ENCODE results near the gene TNS1.
A peak's percentile ranks its signal among the peaks of the same experiment; 100 is the strongest.
"Not testable (repeated sequence)": the region's sequence is repeated elsewhere in the genome, so short reads cannot be mapped to it uniquely, and the experiment has no call there.

TNS1 gene

GRCh38 chr2:218002845-218003180, at the start of gene TNS1:
TNS1 (minus strand) TSS chr2:218002995; CDS start chr2:218002872, 123 bp downstream.
- no peak for DNase-seq

DNA sequence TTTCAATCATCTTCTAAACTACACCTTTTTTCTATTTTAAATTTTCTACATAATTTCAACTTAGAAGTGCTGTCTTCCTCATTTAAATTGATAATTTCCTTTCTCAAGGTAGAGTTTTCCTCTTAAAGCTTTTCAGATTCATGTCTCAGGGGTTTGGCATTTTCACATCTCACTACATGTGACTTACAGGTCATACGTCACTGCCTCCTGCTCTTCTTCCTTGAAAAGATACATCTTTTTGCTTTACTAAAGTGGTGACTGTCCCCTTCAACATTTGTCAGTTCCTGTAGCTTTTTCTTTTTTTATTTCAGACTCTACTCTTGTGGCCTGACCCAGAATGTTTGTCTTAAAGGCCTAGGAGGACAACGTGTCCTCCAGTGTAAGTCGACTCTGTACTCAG, 49.1 kb upstream of the TNS1 start:
- DNase-seq = no peak

- no peak for DNase-seq
Measured at GRCh38 chr2:218047536-218048225, 44.9 kb upstream of the TNS1 start.

GRCh38 chr2:218046238-218046637, 43.4 kb upstream of the TNS1 start:
- no peak for DNase-seq

DNA sequence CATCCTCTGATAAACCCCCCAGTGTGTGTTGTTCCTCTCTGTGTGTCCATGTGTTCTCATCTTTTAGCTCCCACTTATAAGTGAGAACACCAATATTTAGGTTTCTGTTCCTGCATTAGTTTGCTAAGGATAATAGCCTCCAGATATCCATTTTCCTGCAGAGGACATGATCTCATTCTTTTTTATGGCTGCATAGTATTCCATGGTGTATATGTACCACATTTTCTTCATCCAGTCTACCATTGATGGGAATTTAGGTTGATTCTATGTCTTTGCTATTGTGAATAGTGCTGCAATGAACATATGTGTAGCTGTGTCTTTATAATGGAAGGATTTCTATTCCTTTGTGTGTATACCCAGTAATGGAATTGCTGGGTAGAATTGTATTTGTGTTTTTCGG, 41.8 kb upstream of the TNS1 start:
- not testable (repeated sequence) for DNase-seq

GRCh38 chr2:218043701-218044109, 40.9 kb upstream of the TNS1 start:
- DNase-seq = no peak

DNA sequence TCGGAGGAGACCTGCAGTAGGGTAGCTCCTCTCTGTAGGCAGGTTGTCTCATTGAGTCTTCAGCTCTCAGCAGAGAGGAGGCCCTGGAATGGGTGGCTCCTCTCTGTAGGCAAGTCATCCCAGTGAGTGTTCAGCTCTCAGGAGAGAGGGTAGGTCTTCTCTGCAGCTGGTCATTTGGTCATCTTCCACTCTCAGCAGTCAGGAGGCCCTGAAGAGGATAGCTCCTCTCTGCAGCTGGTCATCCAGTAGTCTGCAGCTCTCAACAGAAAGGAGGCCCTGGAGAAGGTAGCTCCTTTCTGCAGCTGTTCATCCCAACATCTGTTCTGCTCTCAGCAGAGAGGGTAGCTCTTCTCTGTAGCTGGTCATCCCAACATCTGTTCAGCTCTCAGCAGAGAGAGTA, 40.3 kb upstream of the TNS1 start:
- DNase-seq = no peak

- no peak for DNase-seq
Measured at GRCh38 chr2:218041302-218042168, 38.7 kb upstream of the TNS1 start.

DNA sequence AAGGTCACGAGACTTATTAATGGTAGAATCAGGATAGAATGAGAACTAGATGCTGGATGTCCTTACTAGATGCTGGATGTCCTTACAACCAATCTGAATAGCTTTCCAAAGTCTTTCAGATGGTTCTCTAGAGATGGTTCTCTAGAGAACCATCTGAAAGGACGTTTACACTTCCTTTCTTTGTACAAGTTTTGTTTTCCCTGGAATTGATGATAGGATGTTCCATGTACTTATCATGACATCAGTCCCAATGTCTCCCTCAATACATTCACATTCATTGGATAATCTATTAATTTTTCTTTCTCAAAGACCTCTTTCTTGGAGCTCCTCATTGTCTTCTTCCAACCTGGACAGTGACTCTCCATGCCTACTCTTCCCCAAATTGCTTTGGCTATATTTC, 38.1 kb upstream of the TNS1 start:
- no peak for DNase-seq

GRCh38 chr2:218039171-218039570, 36.4 kb upstream of the TNS1 start:
- no peak for DNase-seq

DNA sequence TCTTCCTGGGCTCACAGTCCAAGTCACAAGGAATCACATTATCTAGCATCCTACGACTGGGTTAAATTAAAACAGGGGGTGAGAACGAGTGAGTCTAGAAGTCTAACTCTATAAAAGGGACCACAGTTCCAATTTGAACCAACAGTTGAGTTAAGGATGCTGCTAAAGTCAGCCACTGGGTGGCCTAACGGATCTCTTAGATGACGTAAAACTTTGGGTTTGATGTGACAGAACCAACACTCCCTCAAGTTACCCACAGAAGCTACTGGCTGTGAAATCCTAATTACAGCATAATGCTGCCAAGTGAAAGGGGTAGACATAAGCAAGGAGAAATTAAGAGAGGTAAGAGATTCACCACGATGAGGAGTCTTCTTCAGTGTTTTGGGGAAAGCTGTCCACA, 33.6 kb upstream of the TNS1 start:
- DNase-seq = no peak

DNA sequence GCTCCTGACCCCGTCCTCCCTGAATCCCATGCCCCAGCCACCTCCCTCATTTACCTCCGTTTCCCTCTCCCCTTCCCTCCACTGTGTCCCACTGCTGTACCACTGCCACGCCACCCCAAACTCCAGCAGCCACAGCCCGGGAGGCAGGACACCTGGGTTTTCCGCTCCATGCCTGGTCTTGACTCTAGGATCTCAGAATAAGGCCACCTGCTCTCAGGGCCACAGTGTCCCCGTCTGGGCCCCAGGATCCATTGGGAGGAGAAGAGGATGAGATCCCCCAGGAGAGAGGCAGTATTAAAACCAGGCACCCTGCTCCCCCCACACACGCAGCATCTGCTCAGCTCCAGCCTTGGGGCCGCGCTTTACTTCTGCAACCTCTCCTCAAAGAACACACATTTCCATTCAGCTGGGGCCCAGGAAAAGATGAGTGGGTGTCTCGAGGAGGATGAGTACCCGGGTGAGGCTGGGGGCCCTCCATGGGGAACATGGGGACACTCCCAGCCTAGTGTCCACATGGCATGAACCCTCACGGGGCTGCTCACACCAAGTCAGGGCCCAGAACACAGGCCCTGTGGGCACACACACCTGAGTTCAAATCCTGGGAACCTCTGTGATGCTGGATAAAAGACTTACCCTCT, 32.8 kb upstream of the TNS1 start:
- peak in 1 of 2 donors; percentile 12 for DNase-seq

DNA sequence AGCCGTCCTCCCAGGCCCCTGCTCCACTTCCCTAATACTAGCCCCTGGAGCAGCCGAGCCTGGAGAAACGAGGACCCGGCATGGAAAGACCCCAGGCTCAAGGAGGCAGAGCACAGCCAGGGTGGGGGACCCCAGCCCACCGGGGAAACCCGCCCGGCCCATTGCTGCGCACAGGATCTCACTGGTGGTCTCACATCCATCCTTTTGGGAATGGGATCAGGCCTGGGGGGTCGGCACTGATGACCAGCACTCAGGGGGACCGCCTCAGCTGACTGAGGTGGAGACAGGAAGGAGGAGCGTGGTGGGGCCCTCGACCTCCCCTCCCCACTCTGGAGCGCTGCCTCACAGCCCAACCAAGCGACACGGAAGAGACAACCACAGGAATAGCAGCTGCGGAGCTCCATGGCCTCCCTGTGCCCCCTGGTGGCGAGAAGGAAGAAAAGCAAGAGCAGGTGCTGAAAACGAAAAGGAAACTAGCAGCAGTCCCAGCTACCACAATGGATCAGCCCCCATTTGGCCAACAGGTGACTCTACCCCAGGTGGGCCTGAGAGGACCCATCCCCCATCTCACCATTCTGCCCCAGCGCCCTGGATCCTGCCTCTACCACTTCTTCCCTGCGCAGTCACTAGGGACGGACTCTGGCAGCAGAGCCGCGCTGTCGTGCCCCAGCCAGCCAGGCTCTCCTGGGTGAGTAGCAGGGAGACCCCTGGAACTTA, 31.9 kb upstream of the TNS1 start:
- peak; percentile 59 to 67 for DNase-seq

GRCh38 chr2:218033590-218034496, 31.0 kb upstream of the TNS1 start:
- peak in 1 of 2 donors; percentile 17 for DNase-seq

DNA sequence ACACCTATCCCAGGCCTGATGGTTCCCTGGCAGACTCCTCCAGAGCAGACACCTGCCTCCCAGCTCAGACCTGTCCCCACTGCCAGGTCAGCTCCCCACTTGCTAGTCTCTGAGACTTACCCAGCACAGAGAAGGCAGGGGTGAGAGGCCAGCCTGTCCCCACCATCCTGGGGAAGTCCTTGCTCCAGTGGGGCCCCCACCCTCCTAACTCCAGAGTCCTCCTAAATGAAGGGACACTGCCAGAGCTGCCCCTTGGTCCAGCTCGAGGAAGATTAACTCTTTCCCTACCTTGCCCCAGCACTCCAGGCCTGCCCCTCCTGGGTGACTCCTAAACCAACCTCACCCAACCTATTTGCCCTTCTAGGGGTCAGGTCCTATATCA, 30.4 kb upstream of the TNS1 start:
- no peak for DNase-seq

GRCh38 chr2:218032336-218033171, 29.8 kb upstream of the TNS1 start:
- peak in 1 of 2 donors; percentile 16 for DNase-seq

- peak in 1 of 2 donors; percentile 13 for DNase-seq
Measured at GRCh38 chr2:218031771-218032257, 29.0 kb upstream of the TNS1 start.

GRCh38 chr2:218031261-218031660, 28.5 kb upstream of the TNS1 start:
- no peak for DNase-seq

DNA sequence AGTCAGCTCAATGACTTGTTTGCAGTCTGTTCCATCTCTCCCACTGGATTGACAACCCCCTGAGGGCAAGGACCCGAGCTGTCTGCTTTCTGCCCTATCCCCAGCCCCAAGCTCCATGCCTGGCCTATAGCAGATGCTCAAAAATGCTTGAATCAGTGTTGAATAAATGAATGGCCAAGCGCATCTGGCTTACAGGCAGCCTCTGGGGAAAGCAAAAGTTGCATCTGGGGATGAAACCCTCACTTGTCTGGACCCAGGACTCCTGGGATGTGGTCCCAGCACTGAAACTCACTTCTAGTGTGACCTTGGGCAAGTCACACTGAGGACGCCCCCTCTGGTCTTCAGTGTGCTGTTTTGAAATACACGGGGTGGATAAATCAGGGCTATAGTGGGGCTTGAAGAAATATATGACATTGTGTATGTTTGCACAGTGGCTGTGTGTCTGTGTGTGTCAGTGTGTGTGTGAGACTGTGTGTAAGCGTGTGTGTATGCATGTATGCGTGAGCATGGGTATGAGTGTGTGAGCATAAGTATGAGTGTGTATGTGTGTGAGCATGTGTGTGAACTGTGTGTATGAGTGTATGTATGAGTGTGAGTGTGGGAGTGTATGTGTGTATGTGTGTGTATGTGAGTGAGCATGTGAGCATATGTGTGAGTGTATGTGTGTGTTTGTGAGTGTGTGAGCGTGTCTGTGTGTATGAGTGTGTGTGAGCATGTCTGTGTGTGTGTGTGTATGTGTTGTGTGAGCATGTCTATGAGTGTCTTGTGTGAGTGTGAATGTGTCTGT, 27.8 kb upstream of the TNS1 start:
- DNase-seq = peak in 1 of 2 donors; percentile 6
